A549 (cell line): ENCODE measurements around the gene HSP90AA1. TPM values are rescaled to one million over a fixed set of nuclear protein-coding genes. Genes with fewer than 3 reads are reported as not detected.
"Not testable (repeated sequence)": the region's sequence is repeated elsewhere in the genome, so short reads cannot be mapped to it uniquely, and the experiment has no call there.

Source experiments
- ATAC-seq, 2 experiments: fragments of 200-7000 bp in 1 of 2; fragments of >200 bp in 1 of 2; cut with Nextera tagmentation in 1 of 2; cut with Tn5 transposase in 1 of 2; 3 replicates each; pipeline versions ENCODE4 v1.8.0 to v1.9.1; 2018 to 2020; ENCODE audit warnings: mild to moderate bottlenecking in 1 of 2, moderate library complexity in 1 of 2
- CTCF ChIA-PET: fragments of 300-600 bp; sonication (Branson Sonifier 250); formaldehyde crosslinking; extraction: SDS; loops from one replicate; lab custom pipeline; 2021; ENCODE audit warnings: antibody characterized with exemption, inconsistent platforms; lab: Yijun Ruan, JAX
- POLR2A ChIA-PET: fragments of 350-600 bp; formaldehyde crosslinking; extraction: SDS; loops from one replicate; lab custom pipeline; 2021; ENCODE audit warnings: antibody characterized with exemption, inconsistent platforms; lab: Yijun Ruan, JAX
- DNase-seq, 2 experiments: peaks; one replicate each; pipeline versions ENCODE4 v3.0.0 to v3.0.0-alpha.2; 2011 to 2016; ENCODE audit warnings: low read depth in 1 of 2, low spot score in 1 of 2
- FAIRE-seq: peaks from 2 replicates; lab custom pipeline; 2011; peaks lifted over from hg19 to GRCh38; lab: Jason Lieb, UNC
- H3K27ac ChIP-seq, 2 experiments: fragments of >200 bp; sonication (Bioruptor Twin); formaldehyde crosslinking; 3 replicates each; pipeline ENCODE4 v1.5.1; 2016 to 2017
- H3K4me1 ChIP-seq: fragments of >200 bp; sonication (Bioruptor Twin); formaldehyde crosslinking; 3 replicates; pipeline ENCODE4 v1.6.1; 2016
- H3K4me2 ChIP-seq: fragments of >200 bp; sonication (Bioruptor Twin); formaldehyde crosslinking; 3 replicates; pipeline ENCODE4 v1.6.1; 2016
- H3K4me3 ChIP-seq: fragments of >200 bp; sonication (Bioruptor Twin); formaldehyde crosslinking; 3 replicates; pipeline ENCODE4 v1.5.1; 2016
- H3K9me3 ChIP-seq: fragments of >200 bp; sonication (Bioruptor Twin); formaldehyde crosslinking; 3 replicates; pipeline ENCODE4 v1.6.1; 2016
- BHLHE40 ChIP-seq: IDR thresholded peaks from 2 replicates; pipeline ENCODE4 v1.6.1; 2012; ENCODE audit warnings: low read depth, low read length, inconsistent platforms
- CEBPB ChIP-seq, 2 experiments: fragments of >200 bp in 1 of 2; sonication (Bioruptor Twin) in 1 of 2; formaldehyde crosslinking in 1 of 2; IDR thresholded peaks; 2 replicates each; pipeline ENCODE4 v1.6.1; 2012 to 2016
- CHD4 ChIP-seq: fragments of 200-600 bp; sonication (generic); IDR thresholded peaks from 2 replicates; pipeline ENCODE4 v1.6.1; 2016; ENCODE audit warnings: antibody characterized with exemption, mild to moderate bottlenecking, borderline replicate concordance
- EHF ChIP-seq: fragments of 250-450 bp; sonication (Bioruptor Pico); IDR thresholded peaks from 2 replicates; pipeline ENCODE4 v1.5.0; 2020; ENCODE audit warnings: mild to moderate bottlenecking
- EHMT2 ChIP-seq: fragments of 200-600 bp; sonication (generic); IDR thresholded peaks from 2 replicates; pipeline ENCODE4 v1.6.1; 2016; ENCODE audit warnings: antibody characterized with exemption, low read depth, mild to moderate bottlenecking, moderate library complexity
- ELK1 ChIP-seq: fragments of 150-350 bp; IDR thresholded peaks from 2 replicates; pipeline ENCODE4 v1.6.1; 2014; ENCODE audit warnings: low read depth, mild to moderate bottlenecking, low read length
- ESRRA ChIP-seq: fragments of 150-350 bp; IDR thresholded peaks from 2 replicates; pipeline ENCODE4 v1.6.1; 2014; ENCODE audit warnings: mild to moderate bottlenecking, low read length, borderline replicate concordance
- FOSL2 ChIP-seq, 2 experiments: fragments of 450-650 bp in 1 of 2; fragments of >200 bp in 1 of 2; sonication (Bioruptor Twin) in 1 of 2; formaldehyde crosslinking; IDR thresholded peaks; 2 replicates each; pipeline versions ENCODE4 v1.5.0 to v1.6.1; 2016 to 2020; ENCODE audit warnings: mild to moderate bottlenecking in 1 of 2, moderate library complexity in 1 of 2
- FOXS1 ChIP-seq: fragments of 250-450 bp; sonication (Bioruptor Pico); IDR thresholded peaks from 2 replicates; pipeline ENCODE4 v1.5.0; 2020; ENCODE audit warnings: mild to moderate bottlenecking, moderate library complexity
- GATA3 ChIP-seq: IDR thresholded peaks from 2 replicates; pipeline ENCODE4 v1.6.1; 2012; ENCODE audit warnings: borderline replicate concordance
- HMGXB4 ChIP-seq: fragments of 250-450 bp; sonication (Bioruptor Pico); IDR thresholded peaks from 2 replicates; pipeline ENCODE4 v1.5.0; 2021; ENCODE audit warnings: mild to moderate bottlenecking, moderate library complexity, borderline replicate concordance
- MAX ChIP-seq: IDR thresholded peaks from 2 replicates; pipeline ENCODE4 v1.6.1; 2012
- SREBF2 ChIP-seq: fragments of 450-650 bp; IDR thresholded peaks from 2 replicates; pipeline ENCODE4 v1.6.1; 2014; ENCODE audit warnings: mild to moderate bottlenecking, moderate library complexity
- USF2 ChIP-seq: fragments of 450-650 bp; IDR thresholded peaks from 2 replicates; pipeline ENCODE4 v1.6.1; 2014; ENCODE audit warnings: antibody characterized with exemption
- WGBS: methylation state at CpG from one replicate; pipeline ENCODE4 v1.1.6; 2017; ENCODE audit errors: missing lambda C conversion rate; 5-methylcytosine and 5-hydroxymethylcytosine counted together
- polyA plus RNA-seq, 4 experiments: library from polyadenylated mRNA; depleted of rRNA in 3 of 4; stranded (reverse); fragments of >200 nt; fragmentation: RNase III in 1 of 4; extraction: RNeasy Plus Mini Kit Qiagen cat#74134 plus additional on column Dnase treatment in 1 of 4; gene quantifications; 2 replicates in 3 of 4; 3 replicates in 1 of 4; pipeline ENCODE4 v1.2.3, GENCODE V29; 2011 to 2017
- TF ChIP-seq, protein P1 (sequence below): IDR thresholded peaks from 2 replicates; pipeline ENCODE4 v1.6.1; 2012; ENCODE audit warnings: low read depth, borderline replicate concordance

Gene HSP90AA1
- polyA plus RNA-seq, 2 of the 4 experiments (the other 2 are of a cell fraction), result 1,087 to 1,864 TPM

GRCh38 chr14:102084931-102085330, 1.9 kb downstream of the HSP90AA1 start:
- ATAC-seq (no peak), FAIRE-seq (no peak), DNase-seq (no peak)
- peak overlapping the region in 1 of 2 experiments; percentile 97; a peak in 4 of 6 replicates for H3K27ac ChIP-seq
- peak overlapping the region; percentile 77 for H3K4me2 ChIP-seq
- H3K4me3 ChIP-seq, result peak overlapping the region; percentile 97
- CTCF ChIA-PET, result interaction anchor here (0.8 to 2.3 kb wide), 8 partner anchors 11 to 229 kb away, joined by 3 to 9 read pairs (median 3); no protein-coding TSS in a partner anchor
- WGBS, result 21% methylated on average over 6 of the region's 6 CpGs
- no peaks in the 10 kb centered on the region for H3K9me3 ChIP-seq
- POLR2A ChIA-PET, result no interaction called here
- H3K4me1 ChIP-seq, result peaks cover 46% of the 10 kb centered on the region
- no peak for TF ChIP-seq FOSL2 (IDR thresholded peaks at IDR 0.05)
- TF ChIP-seq FOSL2 (CRISPR knock-in tag; IDR thresholded peaks at IDR 0.05), result no peak

DNA sequence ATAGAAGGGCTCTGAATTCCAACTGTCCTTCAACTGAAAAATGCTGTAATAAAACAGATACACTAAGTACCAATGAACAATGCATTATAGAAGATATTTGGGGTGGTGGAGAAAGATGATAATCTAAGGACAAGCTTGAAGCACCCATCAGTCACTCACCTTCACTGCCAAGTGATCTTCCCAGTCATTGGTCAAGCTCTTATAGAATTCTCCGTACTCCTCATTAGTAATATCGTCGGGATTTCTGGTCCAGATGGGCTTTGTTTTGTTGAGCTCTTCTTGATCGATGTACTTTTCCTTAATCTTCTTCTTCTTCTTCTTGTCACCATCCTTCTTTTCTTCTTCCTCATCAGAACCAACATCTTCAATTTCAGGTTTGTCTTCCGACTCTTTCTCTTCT, 2.3 kb downstream of the HSP90AA1 start:
- POLR2A ChIA-PET, FAIRE-seq, ATAC-seq, H3K9me3 ChIP-seq, DNase-seq: not testable (repeated sequence)
- Histone ChIP-seq H3K4me1 (peaks cover 46% of the 10 kb centered on the region), H3K4me2 (peak overlapping the region; percentile 77), H3K4me3 (peak overlapping the region; percentile 97), H3K27ac (peak overlapping the region in 1 of 2 experiments; percentile 97; a peak in 3 of 6 replicates)
- 7% methylated on average over 5 of the region's 5 CpGs for WGBS
- CTCF ChIA-PET, result interaction anchor here (0.8 to 2.3 kb wide), 8 partner anchors 12 to 230 kb away, joined by 3 to 9 read pairs (median 3); no protein-coding TSS in a partner anchor

DNA sequence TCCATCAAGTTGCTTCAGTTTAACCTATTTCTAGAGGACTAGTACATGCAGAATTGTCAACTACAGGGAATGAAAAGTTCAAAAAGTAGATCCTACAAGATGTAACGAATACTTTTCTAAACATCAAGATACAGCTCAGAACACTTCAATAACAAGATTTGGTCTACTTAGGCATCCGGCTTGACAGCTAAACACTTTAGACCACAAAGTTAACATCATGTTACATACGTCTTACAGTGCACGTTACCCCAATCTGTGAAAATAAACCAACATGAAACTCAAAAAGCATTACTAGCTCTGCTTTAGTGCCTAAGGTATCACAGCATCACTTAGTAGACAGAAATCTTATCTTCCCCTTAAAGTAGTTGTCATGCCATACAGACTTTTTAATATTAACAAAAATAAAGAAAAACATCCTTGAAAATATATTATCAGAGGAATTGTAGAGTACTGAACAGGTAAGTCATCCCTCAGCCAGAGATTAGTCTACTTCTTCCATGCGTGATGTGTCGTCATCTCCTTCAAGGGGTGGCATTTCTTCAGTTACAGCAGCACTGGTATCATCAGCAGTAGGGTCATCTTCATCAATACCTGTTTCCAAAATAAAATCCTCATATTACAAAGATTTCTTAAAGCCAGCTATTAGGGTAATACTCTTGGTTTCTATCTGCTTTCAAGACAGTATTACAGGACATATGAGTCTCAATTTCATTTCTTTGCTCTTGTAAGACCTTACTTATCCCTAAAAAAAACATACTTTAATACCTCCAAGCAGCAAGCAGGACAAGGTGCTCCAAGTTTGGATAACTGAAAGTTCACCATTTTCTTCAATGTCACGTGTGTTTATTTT, 5.4 kb downstream of the HSP90AA1 start:
- Histone ChIP-seq H3K9me3 (no peaks in the 10 kb centered on the region), H3K4me3 (no peak overlapping the region), H3K4me1 (peaks cover 39% of the 10 kb centered on the region), H3K4me2 (peak overlapping the region; percentile 77; the same call in 2 of the 3 replicates), H3K27ac (no peak overlapping the region)
- CTCF ChIA-PET, result interaction anchor here (1.5 kb wide), 1 partner anchor 14 kb away, joined by 7 read pairs; no protein-coding TSS in a partner anchor
- 86% methylated on average over 7 of the region's 7 CpGs for WGBS
- POLR2A ChIA-PET, result no interaction called here
- no peak for FAIRE-seq
- no peak for TF ChIP-seq CEBPB (IDR thresholded peaks at IDR 0.05)
- TF ChIP-seq EHF (CRISPR knock-in tag), result no peak
- no peak for TF ChIP-seq CHD4
- no peak for TF ChIP-seq ELK1
- TF ChIP-seq, protein P1, sequence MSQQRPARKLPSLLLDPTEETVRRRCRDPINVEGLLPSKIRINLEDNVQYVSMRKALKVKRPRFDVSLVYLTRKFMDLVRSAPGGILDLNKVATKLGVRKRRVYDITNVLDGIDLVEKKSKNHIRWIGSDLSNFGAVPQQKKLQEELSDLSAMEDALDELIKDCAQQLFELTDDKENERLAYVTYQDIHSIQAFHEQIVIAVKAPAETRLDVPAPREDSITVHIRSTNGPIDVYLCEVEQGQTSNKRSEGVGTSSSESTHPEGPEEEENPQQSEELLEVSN, result no peak
- TF ChIP-seq USF2, result no peak
- TF ChIP-seq ESRRA, result no peak
- TF ChIP-seq MAX, result no peak
- no peak for TF ChIP-seq FOXS1 (CRISPR knock-in tag)
- no peak for TF ChIP-seq GATA3
- TF ChIP-seq BHLHE40, result no peak
- TF ChIP-seq HMGXB4 (CRISPR knock-in tag), result no peak
- no peak for TF ChIP-seq SREBF2
- TF ChIP-seq EHMT2, result no peak
- no peak for ATAC-seq
- DNase-seq, result no peak
